Suppressor macrophage treated with lipopolysaccharide for 1 hour (primary cell): ENCODE results near the gene CSHL1.
"Not testable (repeated sequence)": the region's sequence is repeated elsewhere in the genome, so short reads cannot be mapped to it uniquely, and the experiment has no call there.

ENCODE experiments used
- DNase-seq, 3 donors: peaks; one replicate each; pipeline ENCODE4 v3.0.0-alpha.2; 2020 to 2022

CSHL1 gene

DNA sequence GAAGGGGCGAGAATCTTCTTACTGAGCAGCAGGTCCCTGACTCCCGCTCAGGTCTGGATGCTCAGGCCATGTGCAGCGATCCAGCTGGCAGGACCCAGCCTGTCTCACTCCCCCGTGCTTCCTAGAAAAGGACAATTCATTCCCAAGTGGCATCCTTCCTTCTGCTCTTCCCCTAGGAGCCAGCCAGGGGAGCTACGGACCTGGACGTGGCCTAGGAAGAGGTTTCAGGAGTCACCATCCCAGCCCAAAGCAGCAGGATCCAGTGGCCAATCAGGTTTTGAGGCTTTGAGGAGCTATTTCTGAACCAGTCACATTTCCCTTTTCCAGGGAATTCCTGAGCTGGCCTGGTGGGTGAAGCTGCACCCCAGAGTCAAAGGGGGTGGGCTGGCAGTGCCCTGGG is 28.8 kb upstream of the CSHL1 start:
- DNase-seq = no peak

DNA sequence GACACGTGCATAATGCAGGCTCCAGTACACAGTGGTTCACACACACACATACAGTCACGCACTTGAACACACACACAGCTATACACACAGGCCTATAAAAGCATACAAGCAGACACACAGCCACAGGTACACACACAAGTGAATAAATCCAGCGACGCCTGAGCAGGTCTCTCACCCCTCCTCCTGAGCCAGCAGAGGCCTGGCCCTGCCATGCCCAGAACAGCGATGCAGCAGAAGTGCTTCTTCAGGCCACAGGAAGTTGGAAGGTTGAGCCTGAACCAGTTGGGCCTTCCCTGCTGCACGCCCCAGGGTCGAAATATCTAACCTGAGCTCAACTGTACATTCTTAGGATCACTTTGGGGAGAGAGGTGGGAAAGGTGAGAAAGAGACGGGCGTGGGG is 28.3 kb upstream of the CSHL1 start:
- no peak for DNase-seq

GRCh38 chr17:63937920-63938319 is 26.9 kb upstream of the CSHL1 start:
- no peak for DNase-seq

GRCh38 chr17:63937319-63937718 is 26.3 kb upstream of the CSHL1 start:
- DNase-seq = no peak

- DNase-seq = peak in 1 of 3 donors; percentile 38
Measured at GRCh38 chr17:63934183-63935112, 23.4 kb upstream of the CSHL1 start.

DNA sequence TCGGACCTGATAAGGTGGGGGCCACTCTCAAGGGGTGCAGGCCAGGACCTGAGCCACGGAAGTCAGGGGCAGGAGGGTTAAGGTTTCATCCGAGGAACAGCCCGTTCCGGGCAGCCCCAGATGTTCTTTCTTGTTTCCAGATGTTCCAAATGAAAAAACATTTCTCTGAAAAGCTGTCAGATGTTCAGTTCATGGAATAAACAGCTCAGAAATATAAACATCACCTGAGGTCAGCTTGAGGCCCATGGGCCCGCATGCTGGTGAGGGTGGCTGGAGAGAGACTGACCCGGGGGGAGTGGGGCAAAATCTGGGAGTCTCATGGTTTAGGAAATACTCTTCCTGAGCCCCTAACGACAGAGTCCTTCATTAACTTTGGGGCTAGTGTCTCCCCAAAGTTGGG is 22.5 kb upstream of the CSHL1 start:
- DNase-seq = no peak

- DNase-seq = no peak
Measured at GRCh38 chr17:63932721-63933120, 21.7 kb upstream of the CSHL1 start.

GRCh38 chr17:63931981-63932561 is 21.0 kb upstream of the CSHL1 start, which contains the start of gene CD79B:
TSS of gene CD79B (minus strand) at chr17:63932331. CDS start at chr17:63932261, 70 bp downstream.
- peak in 2 of 3 donors; percentile 14 to 27 for DNase-seq

DNA sequence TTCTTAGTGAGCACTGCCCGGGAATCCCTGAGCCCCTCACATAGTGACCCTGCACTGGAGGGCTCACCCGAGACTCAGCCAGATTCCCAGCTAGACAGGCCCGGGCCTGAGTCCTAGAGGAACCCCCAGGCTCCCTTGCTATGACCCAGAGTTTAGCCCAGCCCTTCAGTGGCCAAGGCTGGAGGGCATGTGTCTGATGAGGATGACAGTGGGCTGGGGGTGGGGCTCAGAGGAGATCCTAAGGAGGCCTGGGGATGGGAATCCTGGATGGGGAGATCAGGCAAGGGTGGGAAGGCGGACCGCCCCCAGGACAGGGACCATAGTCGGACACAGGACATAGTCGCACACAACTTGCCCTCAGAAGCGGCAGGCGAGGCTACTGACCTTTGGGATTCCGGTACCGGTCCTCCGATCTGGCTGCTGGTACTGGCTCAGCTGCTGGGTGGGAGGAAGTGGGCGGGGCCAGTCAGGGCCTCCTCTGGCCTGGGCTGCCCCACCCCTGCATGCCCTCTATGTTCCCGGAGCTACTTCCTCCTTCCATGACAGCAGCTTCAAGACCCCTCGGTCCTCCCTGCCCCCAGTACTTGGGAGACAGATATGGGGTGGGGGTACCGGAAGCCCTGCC is 20.0 kb upstream of the CSHL1 start:
- DNase-seq = peak; percentile 65 to 81 (median 70)

DNA sequence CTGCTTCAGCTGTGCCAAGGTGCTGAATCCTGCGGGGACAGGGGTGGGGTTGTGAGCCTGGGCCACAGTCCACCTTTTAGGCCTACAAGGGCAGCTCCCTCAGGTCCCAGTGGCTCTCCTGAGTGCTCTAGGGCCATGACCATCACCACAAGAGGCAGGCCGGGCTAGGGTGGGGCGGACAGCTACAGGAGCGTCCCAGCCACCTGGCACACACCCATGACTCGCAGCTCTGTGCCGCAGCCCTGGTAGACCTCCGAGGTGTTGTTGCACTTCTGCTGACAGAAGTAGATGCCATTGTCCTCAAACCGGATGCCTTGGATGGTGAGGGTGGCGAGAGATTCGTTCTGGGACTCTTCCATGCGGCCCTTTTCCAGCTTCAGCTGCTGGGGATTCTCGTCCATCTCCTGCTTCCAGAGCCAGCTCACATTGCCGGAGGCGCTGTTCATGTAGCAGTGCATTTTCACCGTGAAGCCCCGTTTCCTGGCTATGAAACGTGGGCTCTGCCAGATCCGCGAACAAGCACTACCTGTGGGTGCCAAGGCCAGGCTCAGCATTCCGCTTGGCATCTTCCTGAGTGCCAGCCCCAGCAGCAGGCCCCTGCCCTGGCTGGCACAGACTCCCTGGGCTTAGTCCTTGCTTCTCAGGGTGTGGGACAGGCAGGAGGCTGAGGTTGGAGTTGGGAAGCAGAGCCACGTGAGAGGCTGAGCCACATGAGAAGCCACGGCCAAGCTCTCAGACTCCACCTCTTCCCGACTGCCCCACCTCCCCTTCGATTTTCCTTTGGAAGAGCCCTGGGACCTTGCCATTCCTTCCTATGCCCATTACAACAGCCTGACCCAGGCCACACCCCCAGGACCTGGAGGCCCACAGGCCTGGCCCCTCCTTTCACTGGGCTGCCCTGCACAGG is 19.1 kb upstream of the CSHL1 start:
- no peak for DNase-seq

- DNase-seq = no peak
Measured at GRCh38 chr17:63928966-63929695, 18.1 kb upstream of the CSHL1 start.

DNA sequence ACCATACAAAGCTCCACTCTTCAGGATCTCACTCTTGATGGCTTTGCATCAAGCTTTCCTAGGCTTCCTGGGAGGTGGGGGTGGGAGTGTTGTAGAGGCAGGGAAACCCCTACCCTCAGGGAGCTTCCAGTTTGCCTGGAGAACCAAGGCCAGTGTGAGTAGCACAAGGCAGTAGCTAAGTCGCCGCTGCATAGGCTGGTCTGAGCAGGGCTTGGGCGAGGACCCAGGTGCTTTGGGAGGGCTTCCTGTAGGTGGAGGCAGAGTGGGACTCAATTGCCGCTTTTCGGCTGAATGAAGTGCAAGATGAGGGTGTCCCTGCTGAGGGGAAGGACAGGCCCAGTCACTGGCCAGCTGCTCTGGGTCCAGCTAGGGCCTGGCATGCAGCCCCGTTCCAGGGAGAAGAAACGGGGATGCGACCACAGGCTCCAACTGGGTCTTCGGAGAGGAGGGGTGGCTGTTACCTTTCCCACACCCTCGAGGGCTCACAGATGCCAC is 17.2 kb upstream of the CSHL1 start:
- no peak for DNase-seq

GRCh38 chr17:63927464-63928171 is 16.6 kb upstream of the CSHL1 start:
- no peak for DNase-seq

GRCh38 chr17:63926164-63926563 is 15.1 kb upstream of the CSHL1 start:
- DNase-seq = no peak

DNA sequence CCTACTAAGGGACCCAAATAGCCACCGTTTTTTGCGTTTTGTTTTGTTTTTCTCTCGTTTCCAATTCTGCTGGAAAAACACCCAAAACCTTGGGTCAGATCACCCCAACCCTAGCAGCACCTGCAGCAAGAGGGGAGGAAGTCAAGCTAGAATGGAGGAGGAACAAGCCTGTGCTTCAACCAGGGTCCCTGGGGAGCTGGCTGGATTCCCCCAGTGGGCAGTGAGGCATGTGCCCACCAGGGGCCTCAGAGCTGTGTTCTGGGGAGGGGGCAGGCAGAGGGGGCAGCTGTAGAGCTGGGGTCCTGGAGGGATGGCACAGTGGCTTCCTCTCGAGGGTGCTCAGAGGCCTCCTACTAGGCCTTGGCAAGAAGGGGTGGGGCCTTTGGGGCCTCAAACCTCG is 14.6 kb upstream of the CSHL1 start:
- DNase-seq = no peak

DNA sequence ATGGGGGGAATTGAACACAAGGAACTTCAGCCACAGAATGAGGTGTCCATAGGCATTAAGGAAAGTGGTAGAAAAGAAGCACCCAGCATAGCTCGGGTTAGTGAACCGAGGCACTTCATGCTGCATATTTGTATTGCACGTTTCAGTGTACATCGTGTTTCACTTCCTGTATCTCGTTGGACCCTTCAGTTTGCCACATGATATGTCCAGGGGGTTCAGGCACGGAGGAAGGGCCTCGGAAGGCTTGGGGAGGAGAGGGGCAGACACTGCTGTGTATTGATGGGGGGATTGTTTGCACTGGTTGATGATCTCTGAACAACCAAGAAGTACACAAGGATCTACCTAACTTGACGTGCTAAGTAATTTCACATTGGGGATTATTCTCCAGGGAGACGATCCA is 11.3 kb upstream of the CSHL1 start:
- DNase-seq = not testable (repeated sequence)

DNA sequence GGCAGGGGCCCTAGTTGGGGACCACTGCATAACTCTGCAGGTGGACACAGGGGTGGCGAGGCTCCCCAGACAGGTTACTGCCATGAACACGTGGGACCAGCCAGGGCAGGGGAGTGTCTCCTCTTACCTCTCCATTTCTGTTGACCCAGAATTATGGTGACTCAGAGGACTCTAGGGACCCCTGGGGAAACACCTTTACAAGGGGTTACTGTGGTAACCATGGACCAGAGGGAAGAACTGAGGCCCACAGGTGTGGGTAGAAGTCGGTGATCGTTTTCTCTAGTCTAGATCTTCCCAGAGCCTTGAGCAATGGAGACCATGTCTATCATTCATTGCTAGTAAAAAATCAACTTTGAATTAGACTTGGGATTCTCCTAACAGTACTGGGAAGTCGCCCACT is 9.7 kb upstream of the CSHL1 start:
- DNase-seq = not testable (repeated sequence)

GRCh38 chr17:63920050-63920449 is 9.0 kb upstream of the CSHL1 start:
- not testable (repeated sequence) for DNase-seq

GRCh38 chr17:63919311-63919723 is 8.3 kb upstream of the CSHL1 start:
- DNase-seq = peak; percentile 76 to 82 (median 81)

DNA sequence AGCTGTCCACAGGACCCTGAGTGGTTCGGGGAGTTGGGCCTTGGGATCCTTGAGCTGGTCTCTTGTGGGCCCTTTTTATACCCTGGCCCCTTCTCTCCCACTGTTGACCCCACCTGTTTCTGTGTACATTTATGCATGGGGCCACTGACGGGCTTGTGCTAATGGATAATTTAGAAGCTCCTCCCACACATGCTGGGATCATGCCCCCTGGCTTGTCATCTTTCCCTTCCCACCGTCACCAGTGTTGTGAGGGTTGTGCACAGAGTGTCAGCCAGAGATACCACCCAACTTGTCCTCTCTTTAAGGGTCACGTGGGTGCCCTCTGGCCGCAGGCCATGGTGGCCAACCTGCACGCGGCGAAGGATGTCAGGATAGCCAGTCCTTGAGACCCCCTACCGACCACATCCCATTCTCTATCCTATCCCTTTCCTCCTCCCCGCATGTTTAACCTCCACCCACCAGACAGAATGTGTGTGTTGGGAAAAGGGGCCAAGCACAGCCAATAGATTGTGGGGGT is 7.8 kb upstream of the CSHL1 start, which contains the start of gene GH1:
Gene GH1, minus strand, starts transcription at position 51 of the 517 bp plus-strand sequence. CDS start 63 bp downstream, outside the sequence.
- not testable (repeated sequence) for DNase-seq

GRCh38 chr17:63918305-63918704 is 7.2 kb upstream of the CSHL1 start:
- no peak for DNase-seq
